ENCODE results near the gene SORCS3.

DNA sequence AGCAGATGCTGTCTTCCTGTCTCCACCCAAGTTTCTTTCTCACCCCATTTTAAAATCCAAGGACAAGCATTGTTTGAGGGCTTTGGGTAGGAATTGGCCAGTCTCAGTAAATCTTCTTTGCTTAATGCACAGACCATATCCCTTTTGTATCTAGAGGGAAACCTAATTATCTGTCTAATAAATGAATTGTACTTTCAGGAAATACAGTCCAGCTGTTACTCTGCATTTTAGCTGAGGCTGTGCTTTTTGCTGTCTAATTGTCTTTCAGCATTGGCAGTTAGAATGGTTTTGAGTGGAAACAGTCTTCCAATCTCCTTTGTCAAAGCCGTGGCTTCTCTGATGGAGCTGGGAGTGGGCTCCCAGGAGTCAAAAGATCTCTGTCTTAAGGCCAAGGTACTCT lies 388.2 kb downstream of the SORCS3 start:
- TF ChIP-seq CTCF (IDR thresholded peaks at IDR 0.05) (no peak), ZFX (IDR thresholded peaks at IDR 0.05; ENCODE audit: borderline replicate concordance) (no peak)
